SK-N-SH treated with all-trans-retinoic acid at 6 μM for 48 hours (cell line): Measurements from ENCODE around the gene IL12RB1.

Experiments
- ATAC-seq: fragments of 200-7000 bp; cut with Tn5 transposase; 3 replicates; pipeline ENCODE4 v1.9.1; 2020; ENCODE audit warnings: mild to moderate bottlenecking, moderate library complexity
- ARNTL ChIP-seq: fragments of 450-650 bp; formaldehyde crosslinking; IDR thresholded peaks from 2 replicates; pipeline ENCODE4 v1.5.0; 2020; ENCODE audit warnings: low read depth, mild to moderate bottlenecking, moderate library complexity, borderline replicate concordance
- BACH2 ChIP-seq: fragments of 250-450 bp; sonication (Bioruptor Pico); IDR thresholded peaks from 2 replicates; pipeline ENCODE4 v1.9.0; 2021; ENCODE audit warnings: mild to moderate bottlenecking, borderline replicate concordance
- CREB5 ChIP-seq: fragments of 250-450 bp; sonication (Bioruptor Pico); IDR thresholded peaks from 2 replicates; pipeline ENCODE4 v1.5.1; 2020; ENCODE audit warnings: low read depth, mild to moderate bottlenecking, moderate library complexity
- CSDC2 ChIP-seq: fragments of 250-450 bp; sonication (Bioruptor Pico); IDR thresholded peaks from 2 replicates; pipeline ENCODE4 v1.5.0; 2020; ENCODE audit warnings: mild to moderate bottlenecking, moderate library complexity
- CSRNP3 ChIP-seq: fragments of 250-450 bp; sonication (Bioruptor Pico); IDR thresholded peaks from 2 replicates; pipeline ENCODE4 v1.5.1; 2021; ENCODE audit warnings: mild to moderate bottlenecking, moderate library complexity
- ESRRG ChIP-seq: fragments of 250-450 bp; sonication (Bioruptor Pico); IDR thresholded peaks from 2 replicates; pipeline ENCODE4 v1.6.1; 2021; ENCODE audit warnings: mild to moderate bottlenecking
- GLIS3 ChIP-seq: fragments of 250-450 bp; sonication (Bioruptor Pico); IDR thresholded peaks from 2 replicates; pipeline ENCODE4 v1.5.0; 2020; ENCODE audit warnings: mild to moderate bottlenecking, moderate library complexity
- ISL1 ChIP-seq: fragments of 250-450 bp; sonication (Bioruptor Pico); IDR thresholded peaks from 2 replicates; pipeline ENCODE4 v2.1.2; 2022; ENCODE audit warnings: mild to moderate bottlenecking, moderate library complexity
- OSR1 ChIP-seq: fragments of 250-450 bp; sonication (Bioruptor Pico); IDR thresholded peaks from 2 replicates; pipeline ENCODE4 v1.8.0; 2022; ENCODE audit warnings: moderate library complexity, mild to moderate bottlenecking, inconsistent platforms
- PATZ1 ChIP-seq: fragments of 250-450 bp; sonication (Bioruptor Pico); IDR thresholded peaks from 2 replicates; pipeline ENCODE4 v1.8.0; 2020; ENCODE audit warnings: mild to moderate bottlenecking, moderate library complexity, borderline replicate concordance
- POU6F1 ChIP-seq: fragments of 250-450 bp; sonication (Bioruptor Pico); IDR thresholded peaks from 2 replicates; pipeline ENCODE4 v1.8.0; 2021; ENCODE audit warnings: low read depth, mild to moderate bottlenecking, moderate library complexity, borderline replicate concordance
- PPARA ChIP-seq: fragments of 250-450 bp; sonication (Bioruptor Pico); IDR thresholded peaks from 2 replicates; pipeline ENCODE4 v1.5.0; 2020; ENCODE audit warnings: mild to moderate bottlenecking, borderline replicate concordance
- SNAI2 ChIP-seq: fragments of 250-450 bp; sonication (Bioruptor Pico); IDR thresholded peaks from 2 replicates; pipeline ENCODE4 v1.5.0; 2020; ENCODE audit warnings: mild to moderate bottlenecking, moderate library complexity
- TCF4 ChIP-seq: fragments of 250-450 bp; sonication (Bioruptor Pico); IDR thresholded peaks from 2 replicates; pipeline ENCODE4 v1.8.0; 2021; ENCODE audit warnings: mild to moderate bottlenecking, moderate library complexity, borderline replicate concordance
- TOX ChIP-seq: fragments of 250-450 bp; sonication (Bioruptor Pico); IDR thresholded peaks from 2 replicates; pipeline ENCODE4 v1.8.0; 2021; ENCODE audit warnings: mild to moderate bottlenecking, moderate library complexity, borderline replicate concordance
- TSHZ2 ChIP-seq: fragments of 250-450 bp; sonication (Bioruptor Pico); IDR thresholded peaks from 2 replicates; pipeline ENCODE4 v1.5.0; 2020; ENCODE audit warnings: mild to moderate bottlenecking, moderate library complexity
- ZC3H10 ChIP-seq: fragments of 250-450 bp; sonication (Bioruptor Pico); IDR thresholded peaks from 2 replicates; pipeline ENCODE4 v1.5.1; 2021; ENCODE audit warnings: mild to moderate bottlenecking, moderate library complexity
- ZFP3 ChIP-seq: fragments of 250-450 bp; sonication (Bioruptor Pico); IDR thresholded peaks from 2 replicates; pipeline ENCODE4 v1.5.0; 2020; ENCODE audit warnings: mild to moderate bottlenecking, moderate library complexity
- ZFP30 ChIP-seq: fragments of 450-650 bp; formaldehyde crosslinking; IDR thresholded peaks from 2 replicates; pipeline ENCODE4 v1.5.0; 2022; ENCODE audit warnings: mild to moderate bottlenecking, moderate library complexity
- ZNF565 ChIP-seq: fragments of 450-650 bp; formaldehyde crosslinking; conservative IDR thresholded peaks from 2 replicates; pipeline ENCODE4 v1.5.0; 2020; ENCODE audit warnings: low read depth, mild to moderate bottlenecking, moderate library complexity
- ZNF70 ChIP-seq: fragments of 450-650 bp; formaldehyde crosslinking; IDR thresholded peaks from 2 replicates; pipeline ENCODE4 v1.5.0; 2020; ENCODE audit warnings: mild to moderate bottlenecking, moderate library complexity
- ZNF8 ChIP-seq: fragments of 450-650 bp; formaldehyde crosslinking; IDR thresholded peaks from 2 replicates; pipeline ENCODE4 v1.5.0; 2020; ENCODE audit warnings: mild to moderate bottlenecking, moderate library complexity

IL12RB1 gene

GRCh38 chr19:18120127-18120526 lies 33.4 kb upstream of the IL12RB1 start:
- ATAC-seq = no peak
- TF ChIP-seq CSRNP3 (CRISPR knock-in tag) (no peak), BACH2 (CRISPR knock-in tag) (no peak), OSR1 (CRISPR knock-in tag) (no peak), ZFP3 (CRISPR knock-in tag) (no peak), ZC3H10 (CRISPR knock-in tag) (no peak), CREB5 (no peak), PPARA (CRISPR knock-in tag) (no peak), ISL1 (CRISPR knock-in tag) (no peak), TCF4 (no peak), ARNTL (no peak), SNAI2 (CRISPR knock-in tag) (no peak), ZNF70 (no peak), POU6F1 (CRISPR knock-in tag) (no peak), TSHZ2 (CRISPR knock-in tag) (no peak), TOX (CRISPR knock-in tag) (no peak), ZFP30 (CRISPR knock-in tag) (no peak), ZNF565 (no peak), CSDC2 (no peak), PATZ1 (CRISPR knock-in tag) (no peak), GLIS3 (CRISPR knock-in tag) (no peak)

GRCh38 chr19:18119717-18120105 lies 33.0 kb upstream of the IL12RB1 start:
- ATAC-seq = no peak
- TF ChIP-seq POU6F1 (CRISPR knock-in tag) (no peak), OSR1 (CRISPR knock-in tag) (no peak), ZNF70 (no peak), ZNF8 (CRISPR knock-in tag) (no peak), TSHZ2 (CRISPR knock-in tag) (no peak), ZFP30 (CRISPR knock-in tag) (no peak), CSDC2 (no peak), ZNF565 (no peak), PATZ1 (CRISPR knock-in tag) (no peak), ISL1 (CRISPR knock-in tag) (no peak), CREB5 (no peak), ZC3H10 (CRISPR knock-in tag) (no peak), ESRRG (no peak)
